ENCODE results near the gene UIMC1. TPM values are rescaled to one million over a fixed set of nuclear protein-coding genes. Genes with fewer than 3 reads are reported as not detected.

The UIMC1 gene
- total RNA-seq, 2 donors from 2014 or later = 46.6 to 50.8 TPM

- Histone ChIP-seq H3K27me3 (ENCODE audit: control insufficient read depth, insufficient read depth, low read length, poor library complexity, severe bottlenecking) (no peaks in the 10 kb centered on the region), H3K36me3 (ENCODE audit: control insufficient read depth, insufficient read depth, low read length) (no peaks in the 10 kb centered on the region), H3K9ac (ENCODE audit: extremely low read depth, low read length, poor library complexity, severe bottlenecking) (no peak overlapping the region), H3K9me3 (ENCODE audit: control insufficient read depth, low read length) (no peaks in the 10 kb centered on the region), H3K4me1 (ENCODE audit: control insufficient read depth, insufficient read depth, low read length) (no peaks in the 10 kb centered on the region), H3K27ac (ENCODE audit: low read depth, low read length) (no peak overlapping the region), H3K4me3 (ENCODE audit: low read length) (no peak overlapping the region)
- Mint-ChIP-seq H3K9me3 (no peaks in the 10 kb centered on the region), H3K27ac (no peak overlapping the region), H3K4me3 (no peak overlapping the region), H3K36me3 (ENCODE audit: low read depth) (no peaks in the 10 kb centered on the region), H3K27me3 (ENCODE audit: insufficient read depth) (peaks cover 2% of the 10 kb centered on the region), H3K4me1 (peaks cover 4% of the 10 kb centered on the region)
- 63 to 78% methylated on average over 2 to 4 of the region's 4 CpGs for WGBS, 2 experiments (ENCODE audit: insufficient coverage in 1 of 2, insufficient read length in 1 of 2)
- DNase-seq = no peak
- TF ChIP-seq CTCF (conservative IDR thresholded peaks at IDR 0.05) = no peak
Observed at GRCh38 chr5:176884571-176884890, 122.0 kb downstream of the UIMC1 start.

- H3K4me3 Mint-ChIP-seq = no peak overlapping the region
Observed at GRCh38 chr5:176883700-176884570, 122.6 kb downstream of the UIMC1 start.

GRCh38 chr5:176882567-176882903 is 124.0 kb downstream of the UIMC1 start:
- H3K4me3 Mint-ChIP-seq = no peak overlapping the region
- H3K27me3 ChIP-seq (ENCODE audit: control insufficient read depth, insufficient read depth, low read length, poor library complexity, severe bottlenecking) = no peaks in the 10 kb centered on the region
- TF ChIP-seq CTCF (conservative IDR thresholded peaks at IDR 0.05) = no peak
- WGBS, 2 experiments (ENCODE audit: insufficient coverage in 1 of 2, insufficient read length in 1 of 2) = 86 to 88% methylated on average over 6 of the region's 6 CpGs
- peaks cover 2% of the 10 kb centered on the region for H3K27me3 Mint-ChIP-seq (ENCODE audit: insufficient read depth)
- peaks cover 4% of the 10 kb centered on the region for H3K4me1 Mint-ChIP-seq
- no peaks in the 10 kb centered on the region for H3K9me3 Mint-ChIP-seq
- DNase-seq = no peak
- no peaks in the 10 kb centered on the region for H3K36me3 Mint-ChIP-seq (ENCODE audit: low read depth)
- no peaks in the 10 kb centered on the region for H3K4me1 ChIP-seq (ENCODE audit: control insufficient read depth, insufficient read depth, low read length)
- H3K36me3 ChIP-seq (ENCODE audit: control insufficient read depth, insufficient read depth, low read length) = no peaks in the 10 kb centered on the region
- H3K9ac ChIP-seq (ENCODE audit: extremely low read depth, low read length, poor library complexity, severe bottlenecking) = no peak overlapping the region
- H3K9me3 ChIP-seq (ENCODE audit: control insufficient read depth, low read length) = no peaks in the 10 kb centered on the region
- H3K27ac Mint-ChIP-seq = no peak overlapping the region
- H3K27ac ChIP-seq (ENCODE audit: low read depth, low read length) = no peak overlapping the region
- H3K4me3 ChIP-seq (ENCODE audit: low read length) = no peak overlapping the region

More at GRCh38 chr5:176883700-176884570, 122.6 kb downstream of the UIMC1 start:
- no peaks in the 10 kb centered on the region for H3K4me1 ChIP-seq (ENCODE audit: control insufficient read depth, insufficient read depth, low read length)
- no peaks in the 10 kb centered on the region for H3K36me3 ChIP-seq (ENCODE audit: control insufficient read depth, insufficient read depth, low read length)
- H3K27ac Mint-ChIP-seq = no peak overlapping the region
- no peaks in the 10 kb centered on the region for H3K27me3 ChIP-seq (ENCODE audit: control insufficient read depth, insufficient read depth, low read length, poor library complexity, severe bottlenecking)
- H3K9me3 ChIP-seq (ENCODE audit: control insufficient read depth, low read length) = no peaks in the 10 kb centered on the region
- peaks cover 2% of the 10 kb centered on the region for H3K27me3 Mint-ChIP-seq (ENCODE audit: insufficient read depth)
- no peak for DNase-seq
- H3K4me1 Mint-ChIP-seq = peaks cover 4% of the 10 kb centered on the region
- H3K9ac ChIP-seq (ENCODE audit: extremely low read depth, low read length, poor library complexity, severe bottlenecking) = no peak overlapping the region
- TF ChIP-seq CTCF (conservative IDR thresholded peaks at IDR 0.05) = no peak
- no peaks in the 10 kb centered on the region for H3K9me3 Mint-ChIP-seq
- H3K4me3 ChIP-seq (ENCODE audit: low read length) = no peak overlapping the region
- 91 to 94% methylated on average over 9 to 17 of the region's 17 CpGs for WGBS, 2 experiments (ENCODE audit: insufficient coverage in 1 of 2, insufficient read length in 1 of 2)
- H3K36me3 Mint-ChIP-seq (ENCODE audit: low read depth) = no peaks in the 10 kb centered on the region
- H3K27ac ChIP-seq (ENCODE audit: low read depth, low read length) = no peak overlapping the region
